GM19455 (cell line): ENCODE results near the gene COG4.

Source experiments
- ATAC-seq: cut with Tn5 transposase; IDR thresholded peaks from one replicate; pipeline ENCODE4 v1.9.1; 2021; ENCODE audit not compliant: unreplicated experiment

Gene COG4

DNA sequence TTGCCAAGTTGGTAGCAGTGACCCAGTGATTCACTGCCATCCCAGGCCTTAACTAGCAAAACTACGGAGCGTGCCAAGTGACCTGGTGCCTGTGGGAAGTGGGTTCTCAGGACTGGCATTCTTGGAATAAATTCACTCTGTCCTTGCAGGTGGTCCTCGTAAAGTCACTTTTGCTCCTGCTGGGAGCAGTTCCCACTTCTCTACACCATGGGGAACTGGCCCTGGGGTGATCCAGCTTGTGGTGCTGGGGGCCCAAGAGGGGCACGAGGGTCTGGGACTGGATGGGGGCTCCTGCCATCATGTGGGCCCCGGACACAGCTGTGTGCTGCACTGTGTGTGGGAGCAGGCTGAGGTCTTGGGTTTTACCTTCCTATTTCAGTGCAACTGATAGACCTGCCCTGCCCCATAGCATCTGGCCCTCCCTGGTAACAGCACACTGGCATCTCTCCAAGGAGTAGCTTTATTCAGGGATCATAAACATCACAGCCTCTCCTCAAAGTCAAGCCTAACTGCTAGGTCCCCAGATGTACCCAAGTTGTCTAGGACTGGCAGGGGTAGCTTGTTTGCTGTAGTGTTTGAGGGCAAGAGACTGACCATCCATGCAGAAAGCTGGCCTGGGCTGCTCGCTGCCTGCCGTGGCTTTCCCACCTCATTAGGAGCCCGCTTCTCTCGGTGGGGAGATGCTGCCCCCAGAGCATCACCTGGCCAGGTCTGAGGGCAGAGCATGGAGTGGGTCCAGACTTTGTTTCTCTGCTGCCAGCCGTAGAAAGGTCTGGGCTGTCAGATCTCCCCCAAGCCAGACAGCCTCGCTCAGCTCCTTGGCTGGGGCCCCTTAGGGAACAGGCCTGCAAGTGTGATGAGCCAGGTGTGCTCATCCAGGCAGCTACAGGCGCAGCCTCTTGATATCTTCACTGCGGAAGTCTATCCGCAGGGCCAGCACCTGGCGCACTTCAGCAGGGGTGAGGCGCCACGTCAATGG is 42.9 kb downstream of the COG4 start:
- no peak for ATAC-seq

DNA sequence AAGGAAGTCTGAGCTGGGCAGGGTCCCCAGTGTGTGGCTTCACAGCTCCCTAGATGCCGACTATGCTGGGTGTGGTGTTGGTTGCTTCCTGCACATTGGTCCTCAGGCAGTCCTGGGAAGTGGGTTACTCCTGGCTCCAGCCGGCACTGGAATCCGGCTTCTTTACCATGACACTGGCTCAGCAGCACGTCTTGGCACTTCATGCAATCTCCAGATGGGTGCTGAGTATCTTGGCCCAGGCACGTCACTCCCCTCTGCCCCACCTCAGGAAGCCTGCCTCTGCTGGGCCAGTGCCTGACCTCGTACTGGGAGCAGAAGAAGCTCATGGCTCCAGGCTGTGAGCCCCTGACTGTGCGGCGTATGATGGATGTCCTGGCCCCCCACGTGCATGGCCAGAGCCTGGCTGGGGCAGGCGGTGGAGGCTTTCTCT is 44.4 kb downstream of the COG4 start:
- ATAC-seq = no peak

DNA sequence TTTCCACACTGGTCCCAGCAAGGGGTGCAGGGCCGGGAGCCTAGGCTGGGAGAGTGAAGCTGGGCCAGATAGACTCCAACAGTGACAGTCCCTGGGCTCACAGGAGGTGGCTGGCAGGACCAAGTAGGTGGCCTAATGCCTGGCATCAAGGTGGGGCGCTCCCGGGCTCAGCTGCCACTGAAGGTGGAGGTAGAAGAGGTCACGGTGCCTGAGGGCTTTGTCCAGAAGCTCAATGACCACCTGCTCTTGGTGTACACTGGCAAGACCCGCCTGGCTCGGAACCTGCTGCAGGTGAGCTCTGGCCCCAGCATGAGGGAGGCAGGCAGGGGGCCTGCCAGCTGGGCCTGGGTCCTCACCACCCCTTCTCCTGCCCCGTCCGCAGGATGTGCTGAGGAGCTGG is 45.2 kb downstream of the COG4 start:
- ATAC-seq = no peak

DNA sequence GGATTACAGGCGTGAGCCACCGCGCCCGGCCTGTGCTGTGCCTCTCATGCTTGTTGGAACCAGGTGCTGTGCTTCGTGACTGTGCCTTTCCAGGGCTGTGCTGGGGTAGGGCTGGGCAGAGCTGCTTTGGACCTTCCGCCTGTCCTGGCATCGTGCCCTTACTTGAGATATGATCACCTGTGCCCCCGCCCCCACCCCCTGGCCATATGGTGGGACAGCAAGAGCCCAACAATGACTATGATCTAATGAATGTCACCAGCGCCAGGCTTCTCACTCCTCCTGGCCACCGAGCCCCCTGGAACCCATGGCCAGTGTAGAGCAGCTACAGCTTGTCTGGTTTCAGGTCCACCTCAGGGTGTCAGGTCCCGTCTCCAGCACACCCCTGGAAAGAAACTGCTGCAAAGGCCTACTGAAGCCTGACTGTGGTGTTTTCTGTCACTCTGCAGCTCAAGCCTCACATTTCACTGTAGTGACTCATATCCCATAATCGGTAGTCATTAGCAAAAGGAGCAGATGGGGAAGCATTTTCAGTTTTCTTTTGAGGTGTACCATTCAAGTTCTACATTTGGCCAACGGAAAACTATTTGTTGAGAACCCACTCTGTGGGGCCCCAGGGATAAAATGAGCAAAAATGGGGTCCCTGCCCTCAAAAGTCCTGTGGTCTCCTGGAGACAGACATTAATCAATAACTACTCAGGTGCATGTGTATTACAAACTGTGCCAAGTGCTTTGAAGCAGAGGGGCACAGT is 46.9 kb downstream of the COG4 start:
- peak; percentile 76 for ATAC-seq

DNA sequence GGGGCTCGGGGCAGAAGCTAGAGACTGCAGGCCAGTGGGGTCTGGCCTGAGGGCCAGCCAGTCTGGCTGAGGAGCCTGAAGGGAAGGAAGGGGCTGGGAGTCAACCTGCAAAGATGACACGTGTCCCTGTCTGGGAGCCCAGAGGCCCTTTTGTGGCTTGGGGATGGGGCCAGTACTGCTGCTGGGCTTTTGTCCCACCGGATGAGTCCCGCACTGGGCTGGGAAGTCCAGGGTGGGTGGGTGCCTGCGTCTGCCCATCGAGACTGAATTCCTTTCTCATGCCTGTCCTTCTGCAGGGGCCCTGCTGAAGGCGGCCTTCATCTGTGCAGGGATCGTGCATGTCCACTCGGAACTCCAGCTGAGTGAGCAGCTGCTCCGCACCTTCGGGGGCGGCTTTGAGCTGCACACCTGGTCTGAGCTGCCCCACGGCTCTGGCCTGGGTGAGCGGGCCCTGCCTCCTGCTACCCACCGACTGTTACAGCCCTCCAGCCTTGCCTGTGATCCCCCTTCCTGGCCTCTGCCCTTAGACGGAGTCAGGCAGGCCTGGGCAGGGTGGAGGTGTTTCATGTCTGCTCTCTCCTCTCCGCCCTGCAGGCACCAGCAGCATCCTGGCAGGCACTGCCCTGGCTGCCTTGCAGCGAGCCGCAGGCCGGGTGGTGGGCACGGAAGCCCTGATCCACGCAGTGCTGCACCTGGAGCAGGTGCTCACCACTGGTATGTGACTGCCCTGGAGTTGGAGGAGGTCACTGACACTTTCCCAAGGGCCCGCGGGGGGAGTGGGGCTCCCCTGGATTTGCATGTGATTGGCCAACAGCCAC is 48.1 kb downstream of the COG4 start:
- no peak for ATAC-seq

DNA sequence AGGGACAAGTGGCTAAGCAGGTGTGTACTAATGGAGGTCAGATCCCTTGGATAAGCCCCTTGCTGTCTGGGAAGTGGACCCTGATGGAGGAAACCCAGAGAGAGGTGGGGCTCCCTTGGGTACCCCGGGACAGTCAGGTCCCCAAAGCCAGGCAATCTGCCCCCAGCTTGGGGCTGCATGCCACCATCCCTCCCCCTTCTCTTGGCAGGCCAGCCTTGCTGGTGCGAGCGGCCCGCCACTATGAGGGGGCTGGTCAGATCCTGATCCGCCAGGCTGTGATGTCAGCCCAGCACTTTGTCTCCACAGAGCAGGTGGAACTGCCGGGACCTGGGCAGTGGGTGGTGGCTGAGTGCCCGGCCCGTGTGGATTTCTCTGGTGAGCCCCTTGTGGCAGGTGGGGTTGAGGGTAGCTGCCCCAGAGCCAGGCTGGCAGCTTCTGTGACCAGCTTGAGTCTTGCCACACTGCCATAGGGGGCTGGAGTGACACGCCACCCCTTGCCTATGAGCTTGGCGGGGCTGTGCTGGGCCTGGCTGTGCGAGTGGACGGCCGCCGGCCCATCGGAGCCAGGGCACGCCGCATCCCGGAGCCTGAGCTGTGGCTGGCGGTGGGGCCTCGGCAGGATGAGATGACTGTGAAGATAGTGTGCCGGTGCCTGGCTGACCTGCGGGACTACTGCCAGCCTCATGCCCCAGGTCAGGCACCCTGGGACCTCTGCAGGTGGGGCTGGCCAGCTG is 48.9 kb downstream of the COG4 start:
- no peak for ATAC-seq

DNA sequence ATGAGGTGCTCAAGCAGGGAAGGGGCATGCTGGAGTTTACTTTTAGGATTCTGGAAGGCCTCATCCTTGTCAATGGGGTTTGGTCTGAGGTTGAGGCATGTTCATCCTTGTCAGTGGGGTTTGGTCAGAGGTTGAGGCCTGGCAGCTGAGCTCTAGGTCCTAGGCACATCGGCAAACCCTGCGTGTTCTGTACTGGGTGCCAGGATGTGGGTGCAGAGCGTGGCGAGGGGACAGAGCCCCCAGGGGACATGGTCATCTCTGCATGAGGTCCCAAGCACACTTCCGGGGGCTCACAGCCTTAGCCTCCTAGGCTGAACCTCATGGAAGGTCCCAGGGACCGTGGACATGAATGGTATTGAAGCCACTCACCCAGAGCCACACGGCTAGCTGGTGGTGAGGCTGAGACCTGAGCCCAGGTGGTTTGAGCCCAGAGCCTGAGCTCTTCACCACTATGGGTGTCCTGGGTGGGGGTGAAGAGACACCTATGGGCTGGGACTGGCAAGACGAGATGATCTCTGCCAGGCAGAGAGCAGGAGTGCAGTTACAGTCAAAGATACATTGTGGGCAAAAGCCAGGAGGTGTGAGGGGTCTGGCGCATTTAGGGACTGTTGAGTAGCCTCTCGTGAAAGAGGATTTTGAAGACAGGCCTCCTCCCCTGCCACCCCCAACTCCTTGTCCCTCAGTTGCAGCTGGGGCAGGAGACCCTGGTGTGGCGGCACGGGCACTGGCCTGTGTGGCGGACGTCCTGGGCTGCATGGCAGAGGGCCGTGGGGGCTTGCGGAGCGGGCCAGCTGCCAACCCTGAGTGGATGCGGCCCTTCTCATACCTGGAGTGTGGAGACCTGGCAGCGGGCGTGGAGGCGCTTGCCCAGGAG is 49.7 kb downstream of the COG4 start:
- ATAC-seq = no peak

DNA sequence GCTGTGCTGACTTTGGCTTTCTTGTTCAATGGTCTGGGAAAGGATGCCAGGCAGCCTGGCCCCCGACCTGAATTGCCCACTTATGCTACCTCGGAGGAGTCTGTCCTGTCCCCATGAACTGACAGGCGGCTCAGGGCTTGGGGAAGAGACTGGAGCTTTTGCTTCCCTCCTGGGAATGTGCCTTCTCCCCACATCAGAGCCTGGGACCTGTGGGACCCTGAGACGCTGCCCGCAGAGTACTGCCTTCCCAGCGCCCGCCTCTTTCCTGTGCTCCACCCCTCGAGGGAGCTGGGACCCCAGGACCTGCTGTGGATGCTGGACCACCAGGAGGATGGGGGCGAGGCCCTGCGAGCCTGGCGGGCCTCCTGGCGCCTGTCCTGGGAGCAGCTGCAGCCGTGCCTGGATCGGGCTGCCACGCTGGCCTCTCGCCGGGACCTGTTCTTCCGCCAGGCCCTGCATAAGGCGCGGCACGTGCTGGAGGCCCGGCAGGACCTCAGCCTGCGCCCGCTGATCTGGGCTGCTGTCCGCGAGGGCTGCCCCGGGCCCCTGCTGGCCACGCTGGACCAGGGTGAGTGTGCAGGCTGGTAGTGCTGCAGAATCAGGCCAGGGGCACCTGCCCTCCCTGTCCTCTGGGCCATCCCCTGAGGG is 50.4 kb downstream of the COG4 start:
- ATAC-seq = no peak

DNA sequence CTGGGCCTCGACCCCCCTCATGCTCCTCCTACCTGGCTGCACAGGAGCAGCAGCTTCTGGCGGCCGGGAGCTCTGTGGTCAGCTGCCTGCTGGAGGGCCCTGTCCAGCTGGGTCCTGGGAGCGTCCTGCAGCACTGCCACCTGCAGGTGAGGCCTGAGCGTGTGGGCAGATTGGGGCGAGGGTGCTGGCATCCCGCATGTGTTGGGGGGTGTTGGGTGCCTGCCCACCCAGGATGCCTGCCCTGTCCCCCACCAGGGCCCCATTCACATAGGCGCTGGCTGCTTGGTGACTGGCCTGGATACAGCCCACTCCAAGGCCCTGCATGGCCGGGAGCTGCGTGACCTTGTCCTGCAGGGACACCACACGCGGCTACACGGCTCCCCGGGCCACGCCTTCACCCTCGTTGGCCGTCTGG is 52.4 kb downstream of the COG4 start:
- no peak for ATAC-seq

DNA sequence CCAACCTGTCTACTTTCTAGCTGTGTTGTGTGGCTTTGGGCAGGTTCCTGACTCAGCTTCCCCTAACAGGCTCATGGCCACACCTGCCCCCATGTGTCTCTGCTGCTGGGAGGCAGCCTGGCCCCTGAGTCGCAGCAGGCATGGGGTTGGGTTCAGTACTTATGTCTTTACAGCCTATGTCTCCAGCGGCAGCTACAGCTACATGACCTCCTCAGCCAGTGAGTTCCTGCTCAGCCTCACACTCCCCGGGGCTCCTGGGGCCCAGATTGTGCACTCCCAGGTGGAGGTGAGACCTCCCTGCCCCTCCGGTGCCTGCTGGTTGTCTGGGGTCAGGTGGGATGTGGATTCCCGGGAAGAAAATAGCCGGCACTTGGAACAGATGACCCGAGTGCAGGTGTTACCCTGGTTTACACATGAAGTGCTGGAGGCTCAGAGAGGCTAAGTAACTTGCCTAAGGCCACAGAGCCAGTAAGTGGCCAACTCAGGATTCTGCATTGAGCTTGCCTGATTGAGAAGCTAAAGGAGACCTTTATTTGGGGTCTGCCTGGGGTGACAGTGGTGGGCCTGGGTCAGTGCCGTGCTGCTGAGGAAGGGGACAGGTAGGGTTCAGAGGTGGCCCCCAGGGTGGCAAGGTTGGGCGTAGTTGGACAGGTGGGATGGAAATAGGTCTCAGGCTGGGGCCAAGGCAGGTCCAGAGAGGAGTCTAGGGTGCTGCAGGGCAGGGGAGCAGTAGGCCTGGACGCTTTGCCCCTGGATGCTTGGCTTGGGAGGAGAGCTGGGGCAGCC is 53.0 kb downstream of the COG4 start:
- no peak for ATAC-seq

DNA sequence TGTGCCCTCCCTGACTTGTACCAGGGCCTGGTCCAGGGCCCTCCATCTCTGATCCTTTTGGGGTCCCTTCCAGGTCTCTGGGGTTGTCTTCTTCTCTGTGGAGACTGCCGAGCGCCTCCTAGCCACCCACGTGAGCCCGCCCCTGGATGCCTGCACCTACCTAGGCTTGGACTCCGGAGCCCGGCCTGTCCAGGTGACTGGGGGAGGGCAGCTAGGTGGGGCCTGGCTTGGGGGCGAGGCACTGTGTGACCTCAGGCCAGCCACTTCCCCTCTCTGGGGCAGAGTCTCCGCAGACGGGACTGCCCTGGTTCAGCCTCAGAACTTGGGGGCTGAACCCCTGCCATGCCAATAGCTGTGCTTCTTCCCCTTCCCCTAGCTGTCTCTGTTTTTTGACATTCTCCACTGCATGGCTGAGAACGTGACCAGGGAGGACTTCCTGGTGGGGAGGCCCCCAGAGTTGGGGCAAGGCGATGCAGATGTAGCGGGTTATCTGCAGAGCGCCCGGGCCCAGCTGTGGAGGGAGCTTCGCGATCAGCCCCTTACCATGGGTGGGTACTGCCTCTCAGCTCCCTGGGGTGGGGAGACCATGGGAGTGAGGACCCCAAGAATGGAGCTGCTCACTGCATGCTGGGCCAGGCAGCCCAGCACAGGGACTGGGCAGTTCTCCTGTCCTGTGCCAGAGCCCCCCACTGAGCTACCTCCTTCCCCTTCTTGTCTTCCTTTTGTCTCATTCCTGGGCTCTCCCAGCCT is 54.4 kb downstream of the COG4 start:
- no peak for ATAC-seq

DNA sequence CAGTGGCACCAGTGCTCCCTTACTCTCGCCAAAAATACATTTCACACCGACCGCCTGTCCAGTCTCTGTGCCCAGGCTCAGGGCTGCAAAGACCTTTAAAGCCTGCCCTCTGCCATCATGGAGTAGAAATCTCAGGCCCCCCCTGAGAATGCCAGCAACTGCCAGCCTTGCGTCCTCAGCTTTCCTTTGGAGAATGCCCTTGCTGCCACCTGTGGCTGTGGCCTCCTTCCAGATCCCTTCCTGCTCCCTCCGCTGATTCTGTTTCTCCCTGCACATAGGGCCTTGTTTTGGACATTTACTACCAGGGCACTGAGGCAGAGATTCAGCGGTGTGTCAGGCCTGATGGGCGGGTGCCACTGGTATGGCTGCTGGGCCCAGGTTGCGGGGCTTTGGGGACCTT is 55.7 kb downstream of the COG4 start:
- no peak for ATAC-seq

DNA sequence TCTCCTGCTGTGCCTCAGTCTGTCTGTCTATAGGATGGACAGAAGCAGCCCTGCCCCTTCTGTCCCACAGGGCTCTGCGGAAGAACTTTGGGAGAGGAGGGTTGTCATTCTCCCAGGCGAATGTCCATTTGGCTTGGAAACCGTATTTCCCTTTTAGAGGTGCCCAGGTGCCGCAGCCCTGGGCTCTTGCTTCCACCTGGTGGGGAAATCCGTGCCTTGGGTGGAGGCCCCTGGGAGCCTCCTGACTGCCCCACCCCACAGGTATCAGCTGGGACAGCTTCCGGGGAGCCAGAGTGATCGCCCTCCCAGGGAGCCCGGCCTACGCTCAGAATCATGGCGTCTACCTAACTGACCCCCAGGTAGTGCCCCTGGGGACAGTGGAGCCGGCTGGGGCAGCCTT is 56.2 kb downstream of the COG4 start:
- ATAC-seq = no peak

DNA sequence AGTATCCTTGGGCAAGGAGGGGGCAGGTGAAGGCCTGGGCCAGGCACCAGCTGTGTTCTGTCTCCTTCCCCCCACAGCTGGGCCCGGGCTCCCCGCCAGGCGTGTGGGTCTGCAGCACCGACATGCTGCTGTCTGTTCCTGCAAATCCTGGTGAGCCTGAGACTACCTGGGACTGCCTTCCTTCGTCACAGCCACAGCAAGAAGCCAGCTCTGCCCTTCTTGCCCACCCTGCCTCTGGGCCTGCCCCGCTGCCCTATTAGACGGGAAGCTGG is 56.6 kb downstream of the COG4 start:
- ATAC-seq = no peak

DNA sequence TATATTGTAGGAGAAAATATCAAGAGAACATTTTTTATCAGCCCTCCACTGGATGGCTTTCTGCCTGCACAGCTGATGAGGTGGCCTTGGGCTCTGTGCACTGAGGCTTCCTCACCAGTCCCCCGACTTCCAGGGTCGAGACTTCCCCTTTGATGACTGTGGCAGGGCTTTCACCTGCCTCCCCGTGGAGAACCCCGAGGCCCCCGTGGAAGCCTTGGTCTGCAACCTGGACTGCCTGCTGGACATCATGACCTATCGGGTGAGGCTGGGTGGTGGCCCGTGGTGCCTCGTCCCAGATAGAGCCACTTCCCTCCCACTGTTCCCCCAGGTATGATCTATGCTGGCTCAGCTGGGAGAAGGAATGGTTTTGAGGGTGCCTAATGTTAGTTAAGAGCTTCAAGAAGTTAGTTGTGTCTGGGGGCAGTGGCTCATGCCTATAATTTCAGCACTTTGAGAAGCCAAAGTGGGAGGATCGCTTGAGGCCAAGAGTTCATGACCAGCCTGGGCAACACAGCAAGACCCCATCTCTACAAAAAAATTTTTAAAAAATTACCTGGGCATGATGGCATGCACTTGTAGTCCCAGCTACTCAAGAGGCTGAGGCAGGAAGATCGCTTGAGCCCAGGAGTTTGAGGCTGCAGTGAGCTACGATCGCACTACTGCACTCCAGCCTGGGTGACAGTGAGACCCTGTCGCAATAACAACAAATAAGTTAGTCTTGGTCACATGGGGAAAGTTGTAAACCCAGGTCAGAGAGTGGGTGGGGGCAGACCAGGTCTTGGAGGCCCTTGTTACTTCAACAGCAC is 57.2 kb downstream of the COG4 start:
- no peak for ATAC-seq

DNA sequence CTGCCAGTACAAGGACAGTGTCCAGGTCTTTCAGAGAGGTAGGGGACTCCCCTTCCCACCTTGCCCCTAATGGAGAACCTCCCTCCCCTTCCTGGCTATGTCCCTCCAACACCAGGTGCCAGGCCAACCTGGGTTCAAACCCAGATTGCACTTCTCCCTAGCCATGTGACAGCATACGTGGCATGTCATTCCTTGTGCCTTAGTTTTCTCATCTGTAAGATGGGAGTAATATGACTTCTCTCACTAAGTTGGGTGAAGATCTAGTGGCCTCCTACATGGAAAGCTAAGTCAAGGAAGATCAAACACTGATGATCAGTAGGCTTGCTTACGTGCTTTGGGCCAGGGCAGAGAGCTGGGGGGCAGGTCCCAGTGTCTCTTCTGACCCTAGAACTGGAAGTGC is 60.1 kb downstream of the COG4 start:
- no peak for ATAC-seq

DNA sequence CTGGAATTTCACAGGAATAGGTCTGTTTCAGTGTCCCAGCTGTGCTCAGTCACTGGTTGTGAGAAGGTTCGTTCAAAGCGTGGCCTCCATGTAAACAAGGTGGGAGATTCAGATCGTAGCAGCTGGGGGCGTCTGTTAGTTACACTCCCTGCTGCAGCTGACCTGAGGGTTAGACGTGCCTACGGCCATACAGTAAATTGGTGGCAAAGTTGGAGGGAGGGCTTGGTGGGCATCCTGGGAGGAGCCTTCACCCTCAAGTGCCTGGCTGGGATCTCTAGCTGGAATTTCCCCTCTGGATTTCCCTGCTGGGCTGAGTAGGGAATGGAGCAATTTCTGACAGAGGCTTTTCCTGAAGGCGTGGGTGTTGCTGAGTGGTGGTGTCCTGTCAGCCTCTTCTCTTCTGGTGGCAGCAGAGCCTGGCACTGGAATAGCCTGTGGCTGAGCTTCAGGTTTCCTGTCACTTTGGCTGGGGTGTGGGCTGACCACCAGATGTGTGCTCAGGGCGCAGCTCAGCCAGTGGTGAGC is 62.6 kb downstream of the COG4 start:
- ATAC-seq = no peak
